NB4 (cell line): ENCODE measurements around the gene GH2.
A peak's percentile ranks its signal among the peaks of the same experiment; 100 is the strongest.
"Not testable (repeated sequence)": the region's sequence is repeated elsewhere in the genome, so short reads cannot be mapped to it uniquely, and the experiment has no call there.

Source experiments
- DNase-seq: peaks from one replicate; pipeline ENCODE4 v3.0.0; 2010; ENCODE audit warnings: low read depth
- H3K4me3 ChIP-seq: one replicate; pipeline ENCODE4 v1.5.1; 2011; ENCODE audit warnings: mild to moderate bottlenecking, low read depth, low read length, moderate library complexity
- CTCF ChIP-seq: IDR thresholded peaks from one replicate; pipeline ENCODE4 v1.5.1; 2012; ENCODE audit warnings: low read depth, low read length
- MAX ChIP-seq: IDR thresholded peaks from 2 replicates; pipeline ENCODE4 v1.6.1; 2011; ENCODE audit warnings: low read depth, low read length
- MYC ChIP-seq: IDR thresholded peaks from 2 replicates; pipeline ENCODE4 v1.6.1; 2011; ENCODE audit warnings: low read depth, low read length
- POLR2A ChIP-seq: IDR thresholded peaks from 2 replicates; pipeline ENCODE4 v1.6.1; 2011; ENCODE audit warnings: mild to moderate bottlenecking; ENCODE audit not compliant: insufficient read length; ENCODE audit errors: extremely low read depth

The GH2 gene

GRCh38 chr17:63918305-63918704 lies 36.6 kb upstream of the GH2 start:
- no peak for TF ChIP-seq MYC
- no peak for TF ChIP-seq POLR2A
- no peak for TF ChIP-seq MAX
- TF ChIP-seq CTCF, result no peak
- H3K4me3 ChIP-seq, result no peak overlapping the region
- no peak for DNase-seq

GRCh38 chr17:63917646-63918045 lies 35.9 kb upstream of the GH2 start:
- no peak for TF ChIP-seq POLR2A
- no peak for TF ChIP-seq CTCF
- no peak for TF ChIP-seq MYC
- TF ChIP-seq MAX, result no peak
- DNase-seq, result no peak
- H3K4me3 ChIP-seq, result no peak overlapping the region

- not testable (repeated sequence) for DNase-seq
Measured at GRCh38 chr17:63917206-63917605, 35.5 kb upstream of the GH2 start.

GRCh38 chr17:63916566-63917185 lies 34.9 kb upstream of the GH2 start:
- no peak for DNase-seq
- no peak overlapping the region for H3K4me3 ChIP-seq
- TF ChIP-seq POLR2A (no peak), CTCF (no peak), MYC (no peak), MAX (no peak)

More at GRCh38 chr17:63917206-63917605, 35.5 kb upstream of the GH2 start:
- H3K4me3 ChIP-seq, result not testable (repeated sequence)

GRCh38 chr17:63915753-63916152 lies 34.0 kb upstream of the GH2 start:
- DNase-seq, result not testable (repeated sequence)

GRCh38 chr17:63914471-63914870 lies 32.7 kb upstream of the GH2 start:
- TF ChIP-seq POLR2A (no peak), CTCF (no peak), MAX (no peak), MYC (no peak)
- no peak for DNase-seq
- no peak overlapping the region for H3K4me3 ChIP-seq

More at GRCh38 chr17:63915753-63916152, 34.0 kb upstream of the GH2 start:
- not testable (repeated sequence) for H3K4me3 ChIP-seq

GRCh38 chr17:63911657-63912100 lies 29.9 kb upstream of the GH2 start:
- no peak overlapping the region for H3K4me3 ChIP-seq
- DNase-seq, result peak; percentile 37
- no peak for TF ChIP-seq MAX
- TF ChIP-seq CTCF, result peak; percentile 65
- TF ChIP-seq MYC, result no peak
- no peak for TF ChIP-seq POLR2A
